Transverse colon (tissue), 4 donors: Measurements from ENCODE around the gene FANCG. TPM values are rescaled to one million over a fixed set of nuclear protein-coding genes. Genes with fewer than 3 reads are reported as not detected.
A peak's percentile ranks its signal among the peaks of the same experiment; 100 is the strongest.

Experiments
- DNase-seq: peaks from one replicate; pipeline ENCODE4 v3.0.0-alpha.2; 2019
- H3K27ac ChIP-seq, 4 donors: fragments of 200-600 bp; sonication (generic); 2 replicates each; pipeline ENCODE4 v1.5.1; 2016 to 2018; ENCODE audit warnings: inconsistent platforms in 4 of 4
- H3K27me3 ChIP-seq: fragments of 200-600 bp; sonication (generic); 2 replicates; pipeline ENCODE4 v1.5.1; 2017; ENCODE audit warnings: inconsistent platforms
- H3K36me3 ChIP-seq, 4 donors: fragments of 200-600 bp; sonication (generic); 2 replicates each; pipeline ENCODE4 v1.5.1; 2017 to 2019; ENCODE audit warnings: inconsistent platforms in 4 of 4
- H3K4me1 ChIP-seq, 4 donors: fragments of 200-600 bp; sonication (generic); 2 replicates each; pipeline ENCODE4 v1.5.1; 2017 to 2020; ENCODE audit warnings: inconsistent platforms in 4 of 4
- H3K4me3 ChIP-seq, 4 donors: fragments of 200-600 bp; sonication (generic); 1 replicate in 1 of 4; 2 replicates in 3 of 4; pipeline versions ENCODE4 v1.5.1 to v1.6.1; 2017 to 2019; ENCODE audit warnings: inconsistent platforms in 4 of 4
- H3K9me3 ChIP-seq, 2 donors: fragments of 200-600 bp; sonication (generic); 2 replicates each; pipeline ENCODE4 v1.5.1; 2017 to 2019; ENCODE audit warnings: inconsistent platforms in 2 of 2
- EP300 ChIP-seq: sonication (generic); formaldehyde crosslinking; IDR thresholded peaks from one replicate; pipeline ENCODE4 v1.6.1; 2017; ENCODE audit warnings: antibody characterized with exemption, low read depth
- POLR2A ChIP-seq: fragments of 450-650 bp; IDR thresholded peaks from one replicate; pipeline ENCODE4 v1.6.1; 2016; ENCODE audit warnings: antibody characterized with exemption, mild to moderate bottlenecking, moderate library complexity
- POLR2AphosphoS5 ChIP-seq, 3 donors: sonication (generic); formaldehyde crosslinking; IDR thresholded peaks; one replicate each; pipeline ENCODE4 v1.6.1; 2016; ENCODE audit warnings: antibody characterized with exemption in 3 of 3
- WGBS, 2 donors: methylation state at CpG; one replicate each; pipeline ENCODE4 v1.1.5; 2018; ENCODE audit warnings: low coverage in 1 of 2; 5-methylcytosine and 5-hydroxymethylcytosine counted together
- in situ Hi-C, 4 donors: fragments of 200-750 bp; cut with MboI; loops; one replicate each; pipeline versions ENCODE4 v1.15.0 to v1.15.1; 2017; ENCODE audit warnings: low sequenced_read_pairs in 3 of 4, low pct_ligation_motif_present in 1 of 4, low pct_unique_long_range_greater_than_20kb in 1 of 4
- intact Hi-C: fragments of 100-400 bp; cut with DNase I; formaldehyde crosslinking; loops from one replicate; pipeline ENCODE4 v1.15.1; 2023; ENCODE audit warnings: low total_unique reads
- total RNA-seq, 4 donors: library from RNA; depleted of rRNA; stranded (reverse); fragments of >200 nt; gene quantifications; one replicate each; pipeline ENCODE4 v1.1.0, GENCODE V29; 2016
- TF ChIP-seq, protein P1 (sequence below), 5 experiments: fragments of 200-600 bp in 3 of 5; fragments of 450-650 bp in 2 of 5; sonication (generic) in 3 of 5; IDR thresholded peaks; 1 replicate in 2 of 5; 2 replicates in 3 of 5; pipeline ENCODE4 v1.5.1; 2016 to 2017; ENCODE audit warnings: antibody characterized with exemption in 5 of 5, inconsistent platforms in 3 of 5, mild to moderate bottlenecking in 2 of 5, moderate library complexity in 1 of 5

FANCG gene
- total RNA-seq, 4 donors from 2014 or later, result 6.6 to 90.0 (median 51.6) TPM

DNA sequence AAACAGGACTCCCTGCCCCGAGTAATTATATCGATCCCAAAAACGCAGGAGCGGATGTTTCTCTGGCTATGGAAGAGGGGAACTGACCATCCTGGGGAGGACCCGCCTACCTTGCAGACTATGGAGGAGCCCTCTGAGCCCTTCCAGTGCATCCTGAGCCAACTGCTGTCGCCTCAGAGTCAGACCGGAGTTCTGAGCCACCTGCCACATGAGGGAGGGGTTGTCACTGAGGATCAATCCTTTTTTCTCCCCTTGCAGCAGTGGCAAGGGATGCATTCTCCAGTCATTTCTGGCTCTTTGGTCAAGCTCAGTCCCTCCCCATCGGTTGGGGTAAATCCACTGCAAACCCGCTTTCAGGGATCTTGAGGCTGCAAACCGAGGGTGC lies 709 bp downstream of the FANCG start:
- peaks cover 5 to 21% (median 15%) of the 10 kb centered on the region in 4 donors for H3K4me1 ChIP-seq
- no peaks in the 10 kb centered on the region for H3K27me3 ChIP-seq
- in situ Hi-C loops, result no loop called here
- no peak for DNase-seq
- H3K9me3 ChIP-seq, result no peaks in the 10 kb centered on the region
- WGBS, 2 donors, result 5% methylated on average over 10 of the region's 10 CpGs; no CpG with 5 or more reads in 1 of the 2 donors
- TF ChIP-seq, protein P1, sequence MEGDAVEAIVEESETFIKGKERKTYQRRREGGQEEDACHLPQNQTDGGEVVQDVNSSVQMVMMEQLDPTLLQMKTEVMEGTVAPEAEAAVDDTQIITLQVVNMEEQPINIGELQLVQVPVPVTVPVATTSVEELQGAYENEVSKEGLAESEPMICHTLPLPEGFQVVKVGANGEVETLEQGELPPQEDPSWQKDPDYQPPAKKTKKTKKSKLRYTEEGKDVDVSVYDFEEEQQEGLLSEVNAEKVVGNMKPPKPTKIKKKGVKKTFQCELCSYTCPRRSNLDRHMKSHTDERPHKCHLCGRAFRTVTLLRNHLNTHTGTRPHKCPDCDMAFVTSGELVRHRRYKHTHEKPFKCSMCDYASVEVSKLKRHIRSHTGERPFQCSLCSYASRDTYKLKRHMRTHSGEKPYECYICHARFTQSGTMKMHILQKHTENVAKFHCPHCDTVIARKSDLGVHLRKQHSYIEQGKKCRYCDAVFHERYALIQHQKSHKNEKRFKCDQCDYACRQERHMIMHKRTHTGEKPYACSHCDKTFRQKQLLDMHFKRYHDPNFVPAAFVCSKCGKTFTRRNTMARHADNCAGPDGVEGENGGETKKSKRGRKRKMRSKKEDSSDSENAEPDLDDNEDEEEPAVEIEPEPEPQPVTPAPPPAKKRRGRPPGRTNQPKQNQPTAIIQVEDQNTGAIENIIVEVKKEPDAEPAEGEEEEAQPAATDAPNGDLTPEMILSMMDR (IDR thresholded peaks at IDR 0.05), result no peak
- no peak for TF ChIP-seq POLR2A
- TF ChIP-seq EP300, result no peak
- no peak for TF ChIP-seq POLR2AphosphoS5 (IDR thresholded peaks at IDR 0.05)
- H3K36me3 ChIP-seq, result no peaks in the 10 kb centered on the region
- H3K4me3 ChIP-seq, result peak overlapping the region; percentile 62 to 86 (median 70)
- H3K27ac ChIP-seq, result peak overlapping the region; percentile 66 to 84 (median 79)
- intact Hi-C loops, result no loop called here

DNA sequence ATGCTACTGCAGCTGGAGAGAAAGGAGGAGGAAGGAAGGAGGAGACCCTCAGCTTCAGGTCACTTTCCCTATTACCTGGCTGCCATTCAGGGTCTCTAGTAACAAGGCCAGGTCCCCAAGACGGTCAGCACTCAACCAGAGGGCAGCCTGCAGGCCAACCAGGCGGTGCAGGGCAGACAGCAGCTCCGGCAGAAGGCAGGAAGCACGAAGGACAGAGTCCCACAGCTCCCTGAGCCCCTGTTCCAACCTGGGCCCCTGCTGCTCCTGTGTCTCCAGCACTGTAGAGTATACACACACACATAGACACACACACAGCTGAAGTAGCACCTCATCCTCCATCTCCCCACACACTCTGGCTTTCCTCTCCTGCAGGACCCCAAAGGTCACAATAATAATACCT lies 1.7 kb downstream of the FANCG start:
- intact Hi-C loops (no loop called here), in situ Hi-C loops (no loop called here)
- TF ChIP-seq POLR2AphosphoS5 (IDR thresholded peaks at IDR 0.05), result no peak
- TF ChIP-seq EP300, result no peak
- no peak for TF ChIP-seq POLR2A
- TF ChIP-seq, protein P1 (IDR thresholded peaks at IDR 0.05), result no peak
- 96% methylated on average over 4 of the region's 4 CpGs; no CpG with 5 or more reads in 1 of the 2 donors for WGBS, 2 donors
- H3K4me3 ChIP-seq, result no peak overlapping the region
- H3K27ac ChIP-seq, result no peak overlapping the region
- DNase-seq, result no peak
- no peaks in the 10 kb centered on the region for H3K36me3 ChIP-seq
- no peaks in the 10 kb centered on the region for H3K9me3 ChIP-seq
- peaks cover 5 to 22% (median 15%) of the 10 kb centered on the region in 4 donors for H3K4me1 ChIP-seq
- H3K27me3 ChIP-seq, result no peaks in the 10 kb centered on the region

DNA sequence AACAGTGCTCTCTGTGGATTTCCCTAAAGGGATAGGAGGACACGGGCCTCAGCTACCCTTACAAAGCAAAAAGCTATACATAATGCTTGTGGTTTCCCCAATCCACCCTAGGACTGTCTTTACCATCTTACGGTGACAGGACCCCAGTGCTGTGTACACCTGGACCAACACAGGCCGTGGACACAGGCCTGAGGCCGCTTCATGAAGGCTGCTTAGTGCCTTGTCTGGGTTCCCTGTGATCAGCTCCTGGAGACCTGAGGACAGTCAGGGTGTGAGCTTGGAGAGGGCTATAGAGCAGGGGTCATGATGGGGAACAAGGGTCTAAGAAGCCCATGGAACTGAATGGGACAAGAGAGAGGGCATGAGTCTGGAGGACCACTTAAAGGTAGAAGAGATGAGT lies 2.9 kb downstream of the FANCG start:
- in situ Hi-C loops, result no loop called here
- Histone ChIP-seq H3K4me1 (peaks cover 5 to 25% (median 15%) of the 10 kb centered on the region in 4 donors), H3K36me3 (no peaks in the 10 kb centered on the region), H3K27ac (no peak overlapping the region), H3K27me3 (no peaks in the 10 kb centered on the region), H3K4me3 (no peak overlapping the region), H3K9me3 (no peaks in the 10 kb centered on the region)
- DNase-seq, result no peak
- intact Hi-C loops, result no loop called here
- WGBS, 2 donors, result 92% methylated on average over 4 of the region's 4 CpGs; no CpG with 5 or more reads in 1 of the 2 donors
- TF ChIP-seq, protein P1 (IDR thresholded peaks at IDR 0.05), result no peak
- TF ChIP-seq EP300 (no peak), POLR2A (no peak), POLR2AphosphoS5 (IDR thresholded peaks at IDR 0.05) (no peak)

DNA sequence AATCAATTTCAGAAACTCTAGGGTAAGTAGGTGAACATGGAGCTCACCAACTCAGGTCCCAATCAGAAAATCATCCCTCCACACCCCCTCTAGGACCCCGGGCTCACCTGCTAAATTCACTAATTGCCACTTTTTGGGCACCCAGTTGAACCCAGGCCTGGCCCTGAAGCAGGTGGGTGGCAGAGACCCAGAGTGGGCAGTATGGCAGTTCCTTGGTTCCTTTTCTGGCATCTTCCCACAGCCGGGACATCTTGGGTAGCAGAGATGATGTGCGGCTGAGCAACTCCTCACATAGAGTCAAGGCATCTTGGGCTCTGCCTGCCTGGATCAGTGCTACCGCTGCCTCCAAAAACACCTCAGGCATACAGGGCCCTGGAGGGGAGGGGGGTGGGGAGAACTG lies 4.4 kb downstream of the FANCG start:
- no peaks in the 10 kb centered on the region for H3K9me3 ChIP-seq
- 98% methylated on average over 4 of the region's 4 CpGs; no CpG with 5 or more reads in 1 of the 2 donors for WGBS, 2 donors
- DNase-seq, result no peak
- TF ChIP-seq EP300, result no peak
- no peak overlapping the region for H3K4me3 ChIP-seq
- H3K4me1 ChIP-seq, result peaks cover 10 to 29% (median 22%) of the 10 kb centered on the region in 4 donors
- no peak overlapping the region for H3K27ac ChIP-seq
- H3K27me3 ChIP-seq, result no peaks in the 10 kb centered on the region
- in situ Hi-C loops, result no loop called here
- no peaks in the 10 kb centered on the region for H3K36me3 ChIP-seq
- intact Hi-C loops, result no loop called here

DNA sequence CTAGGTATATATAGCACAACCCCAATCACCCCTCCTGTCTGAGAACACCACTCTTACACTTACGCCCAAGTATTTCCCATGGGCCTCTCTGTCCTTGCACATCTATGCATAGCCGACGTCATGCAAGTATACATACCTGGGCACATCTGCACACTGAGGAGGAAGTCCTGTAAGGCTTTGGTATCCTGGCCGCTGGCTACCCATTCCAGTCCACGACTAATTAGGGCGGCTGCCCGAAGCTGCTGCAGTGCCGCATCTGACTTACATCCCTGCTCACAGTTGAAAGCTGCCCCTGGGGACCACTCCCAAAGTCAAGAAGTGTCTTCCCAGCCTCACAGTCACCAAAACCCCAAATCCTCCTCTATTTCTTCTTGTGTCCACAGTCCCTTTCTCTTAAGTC lies 5.0 kb downstream of the FANCG start:
- in situ Hi-C loops, result no loop called here
- Histone ChIP-seq H3K27ac (no peak overlapping the region), H3K9me3 (no peaks in the 10 kb centered on the region), H3K27me3 (no peaks in the 10 kb centered on the region), H3K4me3 (no peak overlapping the region), H3K36me3 (no peaks in the 10 kb centered on the region), H3K4me1 (peaks cover 16 to 33% (median 26%) of the 10 kb centered on the region in 4 donors)
- intact Hi-C loops, result no loop called here
- no peak for DNase-seq
- WGBS, 2 donors, result 90 to 96% methylated on average over 4 to 8 of the region's 8 CpGs
- TF ChIP-seq POLR2A (no peak), POLR2AphosphoS5 (IDR thresholded peaks at IDR 0.05) (no peak), EP300 (no peak)
- TF ChIP-seq, protein P1 (IDR thresholded peaks at IDR 0.05), result no peak
